ENCODE results near the gene FXYD2.

- TF ChIP-seq EZH2 (IDR thresholded peaks at IDR 0.05; ENCODE audit: low read length, missing control alignments): no peak
- TF ChIP-seq, protein P1, sequence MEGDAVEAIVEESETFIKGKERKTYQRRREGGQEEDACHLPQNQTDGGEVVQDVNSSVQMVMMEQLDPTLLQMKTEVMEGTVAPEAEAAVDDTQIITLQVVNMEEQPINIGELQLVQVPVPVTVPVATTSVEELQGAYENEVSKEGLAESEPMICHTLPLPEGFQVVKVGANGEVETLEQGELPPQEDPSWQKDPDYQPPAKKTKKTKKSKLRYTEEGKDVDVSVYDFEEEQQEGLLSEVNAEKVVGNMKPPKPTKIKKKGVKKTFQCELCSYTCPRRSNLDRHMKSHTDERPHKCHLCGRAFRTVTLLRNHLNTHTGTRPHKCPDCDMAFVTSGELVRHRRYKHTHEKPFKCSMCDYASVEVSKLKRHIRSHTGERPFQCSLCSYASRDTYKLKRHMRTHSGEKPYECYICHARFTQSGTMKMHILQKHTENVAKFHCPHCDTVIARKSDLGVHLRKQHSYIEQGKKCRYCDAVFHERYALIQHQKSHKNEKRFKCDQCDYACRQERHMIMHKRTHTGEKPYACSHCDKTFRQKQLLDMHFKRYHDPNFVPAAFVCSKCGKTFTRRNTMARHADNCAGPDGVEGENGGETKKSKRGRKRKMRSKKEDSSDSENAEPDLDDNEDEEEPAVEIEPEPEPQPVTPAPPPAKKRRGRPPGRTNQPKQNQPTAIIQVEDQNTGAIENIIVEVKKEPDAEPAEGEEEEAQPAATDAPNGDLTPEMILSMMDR (conservative IDR thresholded peaks at IDR 0.05 in 1 of 2, IDR thresholded peaks at IDR 0.05 in 1 of 2; ENCODE audit: low read depth in 1 of 2, low read length in 2 of 2): no peak
Observed at GRCh38 chr11:117862753-117863152, 38.2 kb upstream of the FXYD2 start.
